HK-2 (cell line): ENCODE measurements around the gene MAPK14.

Source experiments
- DNase-seq: peaks from one replicate; pipeline ENCODE4 v3.0.0-alpha.2; 2018; ENCODE audit not compliant: unreplicated experiment

Gene MAPK14

GRCh38 chr6:36099869-36100483 lies 72.4 kb downstream of the MAPK14 start:
- DNase-seq, result no peak

- DNase-seq, result no peak
Observed at GRCh38 chr6:36101691-36102090, 74.1 kb downstream of the MAPK14 start.

GRCh38 chr6:36102853-36103252 lies 75.2 kb downstream of the MAPK14 start:
- no peak for DNase-seq

- DNase-seq, result no peak
Observed at GRCh38 chr6:36104836-36105235, 77.2 kb downstream of the MAPK14 start.

GRCh38 chr6:36109092-36109491 lies 81.5 kb downstream of the MAPK14 start:
- DNase-seq, result no peak

- DNase-seq, result no peak
Observed at GRCh38 chr6:36110050-36110449, 82.4 kb downstream of the MAPK14 start.

- no peak for DNase-seq
Observed at GRCh38 chr6:36110863-36111262, 83.3 kb downstream of the MAPK14 start.

- no peak for DNase-seq
Observed at GRCh38 chr6:36111526-36111925, 83.9 kb downstream of the MAPK14 start.

GRCh38 chr6:36113049-36113448 lies 85.4 kb downstream of the MAPK14 start:
- no peak for DNase-seq

GRCh38 chr6:36113703-36114102 lies 86.1 kb downstream of the MAPK14 start:
- DNase-seq, result no peak

GRCh38 chr6:36114798-36115408 lies 87.3 kb downstream of the MAPK14 start:
- no peak for DNase-seq

GRCh38 chr6:36115412-36115811 lies 87.8 kb downstream of the MAPK14 start:
- no peak for DNase-seq

GRCh38 chr6:36116066-36116864 lies 88.7 kb downstream of the MAPK14 start:
- no peak for DNase-seq

- DNase-seq, result no peak
Observed at GRCh38 chr6:36116943-36117342, 89.3 kb downstream of the MAPK14 start.

GRCh38 chr6:36117658-36118549 lies 90.3 kb downstream of the MAPK14 start:
- no peak for DNase-seq

- no peak for DNase-seq
Observed at GRCh38 chr6:36118550-36119107, 91.0 kb downstream of the MAPK14 start.

- no peak for DNase-seq
Observed at GRCh38 chr6:36119209-36119608, 91.6 kb downstream of the MAPK14 start.

- no peak for DNase-seq
Observed at GRCh38 chr6:36120018-36120417, 92.4 kb downstream of the MAPK14 start.

GRCh38 chr6:36120539-36120938 lies 92.9 kb downstream of the MAPK14 start:
- no peak for DNase-seq

- peak; percentile 70 for DNase-seq
Observed at GRCh38 chr6:36120979-36121786, 93.6 kb downstream of the MAPK14 start.
